Liver (tissue), 3 donors: ENCODE measurements around the gene OXNAD1.

Experiments used
- EGR1 ChIP-seq, 2 donors: IDR thresholded peaks; 2 replicates each; pipeline ENCODE4 v1.6.1; 2016 to 2018; ENCODE audit warnings: antibody characterized with exemption in 2 of 2, low read depth in 2 of 2
- FOXA1 ChIP-seq: IDR thresholded peaks from 2 replicates; pipeline ENCODE4 v1.6.1; 2016; ENCODE audit warnings: antibody characterized with exemption
- GABPA ChIP-seq, 2 donors: IDR thresholded peaks in 1 of 2; conservative IDR thresholded peaks in 1 of 2; 2 replicates each; pipeline ENCODE4 v1.6.1; 2016; ENCODE audit warnings: antibody characterized with exemption in 2 of 2, mild to moderate bottlenecking in 1 of 2, moderate library complexity in 1 of 2
- JUND ChIP-seq, 2 donors: IDR thresholded peaks; 2 replicates each; pipeline ENCODE4 v1.6.1; 2016; ENCODE audit warnings: antibody characterized with exemption in 2 of 2
- NR2F2 ChIP-seq: IDR thresholded peaks from 2 replicates; pipeline ENCODE4 v1.6.1; 2016; ENCODE audit warnings: antibody characterized with exemption
- RAD21 ChIP-seq, 2 donors: IDR thresholded peaks; 2 replicates each; pipeline ENCODE4 v1.6.1; 2016; ENCODE audit warnings: antibody characterized with exemption in 2 of 2, mild to moderate bottlenecking in 2 of 2
- RXRA ChIP-seq, 2 donors: IDR thresholded peaks; 2 replicates each; pipeline ENCODE4 v1.6.1; 2017 to 2018; ENCODE audit warnings: antibody characterized with exemption in 2 of 2, mild to moderate bottlenecking in 1 of 2
- SP1 ChIP-seq: IDR thresholded peaks from 2 replicates; pipeline ENCODE4 v1.6.1; 2018; ENCODE audit warnings: antibody characterized with exemption, mild to moderate bottlenecking
- TAF1 ChIP-seq: conservative IDR thresholded peaks from 2 replicates; pipeline ENCODE4 v1.6.1; 2016; ENCODE audit warnings: antibody characterized with exemption, mild to moderate bottlenecking
- YY1 ChIP-seq: IDR thresholded peaks from 2 replicates; pipeline ENCODE4 v1.6.1; 2016; ENCODE audit warnings: antibody characterized with exemption, mild to moderate bottlenecking
- TF ChIP-seq, protein P1 (sequence below): fragments of 150-350 bp; IDR thresholded peaks from 2 replicates; pipeline ENCODE4 v1.5.1; 2017; ENCODE audit warnings: improper control_type of control experiment, low read depth, low read length; ENCODE audit not compliant: missing input control
- TF ChIP-seq, protein P2 (sequence below): IDR thresholded peaks from 2 replicates; pipeline ENCODE4 v1.6.1; 2016; ENCODE audit warnings: antibody characterized with exemption, mild to moderate bottlenecking
- TF ChIP-seq, protein P3 (sequence below): IDR thresholded peaks from 2 replicates; pipeline ENCODE4 v1.6.1; 2016; ENCODE audit warnings: antibody characterized with exemption
- TF ChIP-seq, protein P4 (sequence below): IDR thresholded peaks from 2 replicates; pipeline ENCODE4 v1.6.1; 2016; ENCODE audit warnings: antibody characterized with exemption
- donor health status: healthy.
- donor health status: healthy.

DNA sequence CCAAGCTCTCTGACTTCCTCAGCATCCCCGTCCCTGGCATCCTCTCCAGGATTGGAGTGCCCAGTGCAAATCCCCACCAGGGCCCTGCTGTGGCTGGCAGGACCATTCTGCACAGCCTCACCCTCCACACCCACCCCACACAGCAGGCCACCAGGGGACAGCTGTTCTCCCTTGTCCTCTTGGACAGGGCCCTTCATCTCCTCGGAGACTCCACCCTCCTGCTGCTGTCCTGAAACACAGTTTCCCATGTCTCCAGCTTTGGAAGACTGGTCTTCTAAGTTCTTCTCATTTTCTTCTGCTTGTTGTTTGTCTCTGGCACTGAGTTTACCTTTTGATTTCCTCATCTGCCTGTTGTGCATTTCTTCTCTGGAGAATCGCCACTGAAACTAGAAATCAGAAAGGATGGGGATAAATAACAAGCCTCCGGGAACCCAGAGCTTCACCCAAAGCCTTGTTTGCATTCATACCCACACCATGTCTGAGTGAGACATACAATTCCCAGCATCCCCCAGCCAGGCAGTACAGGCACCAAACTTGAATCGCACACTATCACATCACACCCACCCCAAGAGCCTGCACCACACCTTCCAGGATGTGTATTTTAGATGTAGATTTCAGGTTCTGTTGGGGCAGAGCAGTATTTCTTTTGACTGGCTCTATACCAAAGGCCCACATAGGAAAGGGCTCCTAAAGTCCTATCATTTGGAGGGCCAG is 52.0 kb downstream of the OXNAD1 start:
- TF ChIP-seq, protein P1, sequence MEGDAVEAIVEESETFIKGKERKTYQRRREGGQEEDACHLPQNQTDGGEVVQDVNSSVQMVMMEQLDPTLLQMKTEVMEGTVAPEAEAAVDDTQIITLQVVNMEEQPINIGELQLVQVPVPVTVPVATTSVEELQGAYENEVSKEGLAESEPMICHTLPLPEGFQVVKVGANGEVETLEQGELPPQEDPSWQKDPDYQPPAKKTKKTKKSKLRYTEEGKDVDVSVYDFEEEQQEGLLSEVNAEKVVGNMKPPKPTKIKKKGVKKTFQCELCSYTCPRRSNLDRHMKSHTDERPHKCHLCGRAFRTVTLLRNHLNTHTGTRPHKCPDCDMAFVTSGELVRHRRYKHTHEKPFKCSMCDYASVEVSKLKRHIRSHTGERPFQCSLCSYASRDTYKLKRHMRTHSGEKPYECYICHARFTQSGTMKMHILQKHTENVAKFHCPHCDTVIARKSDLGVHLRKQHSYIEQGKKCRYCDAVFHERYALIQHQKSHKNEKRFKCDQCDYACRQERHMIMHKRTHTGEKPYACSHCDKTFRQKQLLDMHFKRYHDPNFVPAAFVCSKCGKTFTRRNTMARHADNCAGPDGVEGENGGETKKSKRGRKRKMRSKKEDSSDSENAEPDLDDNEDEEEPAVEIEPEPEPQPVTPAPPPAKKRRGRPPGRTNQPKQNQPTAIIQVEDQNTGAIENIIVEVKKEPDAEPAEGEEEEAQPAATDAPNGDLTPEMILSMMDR = no peak
- TF ChIP-seq, protein P2, sequence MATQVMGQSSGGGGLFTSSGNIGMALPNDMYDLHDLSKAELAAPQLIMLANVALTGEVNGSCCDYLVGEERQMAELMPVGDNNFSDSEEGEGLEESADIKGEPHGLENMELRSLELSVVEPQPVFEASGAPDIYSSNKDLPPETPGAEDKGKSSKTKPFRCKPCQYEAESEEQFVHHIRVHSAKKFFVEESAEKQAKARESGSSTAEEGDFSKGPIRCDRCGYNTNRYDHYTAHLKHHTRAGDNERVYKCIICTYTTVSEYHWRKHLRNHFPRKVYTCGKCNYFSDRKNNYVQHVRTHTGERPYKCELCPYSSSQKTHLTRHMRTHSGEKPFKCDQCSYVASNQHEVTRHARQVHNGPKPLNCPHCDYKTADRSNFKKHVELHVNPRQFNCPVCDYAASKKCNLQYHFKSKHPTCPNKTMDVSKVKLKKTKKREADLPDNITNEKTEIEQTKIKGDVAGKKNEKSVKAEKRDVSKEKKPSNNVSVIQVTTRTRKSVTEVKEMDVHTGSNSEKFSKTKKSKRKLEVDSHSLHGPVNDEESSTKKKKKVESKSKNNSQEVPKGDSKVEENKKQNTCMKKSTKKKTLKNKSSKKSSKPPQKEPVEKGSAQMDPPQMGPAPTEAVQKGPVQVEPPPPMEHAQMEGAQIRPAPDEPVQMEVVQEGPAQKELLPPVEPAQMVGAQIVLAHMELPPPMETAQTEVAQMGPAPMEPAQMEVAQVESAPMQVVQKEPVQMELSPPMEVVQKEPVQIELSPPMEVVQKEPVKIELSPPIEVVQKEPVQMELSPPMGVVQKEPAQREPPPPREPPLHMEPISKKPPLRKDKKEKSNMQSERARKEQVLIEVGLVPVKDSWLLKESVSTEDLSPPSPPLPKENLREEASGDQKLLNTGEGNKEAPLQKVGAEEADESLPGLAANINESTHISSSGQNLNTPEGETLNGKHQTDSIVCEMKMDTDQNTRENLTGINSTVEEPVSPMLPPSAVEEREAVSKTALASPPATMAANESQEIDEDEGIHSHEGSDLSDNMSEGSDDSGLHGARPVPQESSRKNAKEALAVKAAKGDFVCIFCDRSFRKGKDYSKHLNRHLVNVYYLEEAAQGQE = no peak
- no peak for TF ChIP-seq JUND (IDR thresholded peaks at IDR 0.05)
- TF ChIP-seq EGR1 (IDR thresholded peaks at IDR 0.05; ENCODE audit: low read depth in 2 of 2) = no peak
- no peak for TF ChIP-seq TAF1
- TF ChIP-seq FOXA1 = no peak
- TF ChIP-seq, protein P3, sequence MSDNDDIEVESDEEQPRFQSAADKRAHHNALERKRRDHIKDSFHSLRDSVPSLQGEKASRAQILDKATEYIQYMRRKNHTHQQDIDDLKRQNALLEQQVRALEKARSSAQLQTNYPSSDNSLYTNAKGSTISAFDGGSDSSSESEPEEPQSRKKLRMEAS = no peak
- no peak for TF ChIP-seq GABPA (IDR thresholded peaks at IDR 0.05 in 1 of 2, conservative IDR thresholded peaks at IDR 0.05 in 1 of 2)
- TF ChIP-seq YY1 = no peak
- no peak for TF ChIP-seq RAD21 (IDR thresholded peaks at IDR 0.05)
- TF ChIP-seq, protein P4, sequence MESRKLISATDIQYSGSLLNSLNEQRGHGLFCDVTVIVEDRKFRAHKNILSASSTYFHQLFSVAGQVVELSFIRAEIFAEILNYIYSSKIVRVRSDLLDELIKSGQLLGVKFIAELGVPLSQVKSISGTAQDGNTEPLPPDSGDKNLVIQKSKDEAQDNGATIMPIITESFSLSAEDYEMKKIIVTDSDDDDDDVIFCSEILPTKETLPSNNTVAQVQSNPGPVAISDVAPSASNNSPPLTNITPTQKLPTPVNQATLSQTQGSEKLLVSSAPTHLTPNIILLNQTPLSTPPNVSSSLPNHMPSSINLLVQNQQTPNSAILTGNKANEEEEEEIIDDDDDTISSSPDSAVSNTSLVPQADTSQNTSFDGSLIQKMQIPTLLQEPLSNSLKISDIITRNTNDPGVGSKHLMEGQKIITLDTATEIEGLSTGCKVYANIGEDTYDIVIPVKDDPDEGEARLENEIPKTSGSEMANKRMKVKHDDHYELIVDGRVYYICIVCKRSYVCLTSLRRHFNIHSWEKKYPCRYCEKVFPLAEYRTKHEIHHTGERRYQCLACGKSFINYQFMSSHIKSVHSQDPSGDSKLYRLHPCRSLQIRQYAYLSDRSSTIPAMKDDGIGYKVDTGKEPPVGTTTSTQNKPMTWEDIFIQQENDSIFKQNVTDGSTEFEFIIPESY = no peak
- no peak for TF ChIP-seq SP1
- TF ChIP-seq NR2F2 = no peak
- TF ChIP-seq RXRA (IDR thresholded peaks at IDR 0.05) = no peak
